ENCODE measurements around the gene XPO5. TPM values are rescaled to one million over a fixed set of nuclear protein-coding genes. Genes with fewer than 3 reads are reported as not detected.

The XPO5 gene
- total RNA-seq, 1 donor from 2014 or later, result 32.8 TPM

DNA sequence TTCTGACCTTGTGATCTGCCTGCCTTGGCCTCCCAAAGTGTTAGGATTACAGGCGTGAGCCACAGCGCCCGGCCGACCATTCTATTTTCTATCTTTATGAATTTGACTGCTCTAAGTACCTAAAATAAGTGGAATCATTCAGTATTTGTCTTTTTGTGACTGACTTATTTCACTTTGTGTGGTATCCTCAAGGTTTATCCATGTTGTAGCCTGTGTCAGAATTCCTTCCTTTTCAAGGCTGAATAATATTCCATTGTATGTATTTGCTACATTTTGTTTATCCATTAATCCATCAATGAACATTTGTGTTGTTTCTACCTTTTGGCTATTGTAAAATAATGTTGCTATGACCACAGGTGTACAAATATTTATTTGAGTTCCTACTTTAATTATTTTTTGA is 103.3 kb downstream of the XPO5 start:
- DNase-seq (ENCODE audit: low read depth, low spot score), result no peak

Other genes with a start within 250 kb of the XPO5 start
- gene ZNF318, start 206.4 kb downstream of the XPO5 start, total RNA-seq, result 5.6 and 6.7 TPM in 2 replicates
- gene ABCC10, start 148.5 kb downstream of the XPO5 start, total RNA-seq, result 15.0 and 21.7 TPM in 2 replicates
- gene DLK2, start 120.5 kb downstream of the XPO5 start, total RNA-seq, result 0.13 and 0.25 TPM in 2 replicates
- 8.9 and 9.2 TPM in 2 replicates for gene TJAP1, start 98.5 kb downstream of the XPO5 start, total RNA-seq
- gene LRRC73, start 65.7 kb downstream of the XPO5 start, total RNA-seq, result 0.14 and 0.20 TPM in 2 replicates
- 86.2 and 90.1 TPM in 2 replicates for gene YIPF3, start 59.1 kb downstream of the XPO5 start, total RNA-seq
- gene POLR1C, start 58.9 kb downstream of the XPO5 start, total RNA-seq, result 45.7 and 47.5 TPM in 2 replicates
- gene POLH, start 147 bp upstream of the XPO5 start, total RNA-seq, result 26.4 and 31.2 TPM in 2 replicates
- gene GTPBP2, start 53.2 kb upstream of the XPO5 start, total RNA-seq, result 38.5 and 40.5 TPM in 2 replicates
- gene MAD2L1BP, start 59.8 kb upstream of the XPO5 start, total RNA-seq, result 19.3 and 25.0 TPM in 2 replicates
- 0.32 and 0.40 TPM in 2 replicates for gene RSPH9, start 69.0 kb upstream of the XPO5 start, total RNA-seq
- 44.4 and 55.3 TPM in 2 replicates for gene MRPS18A, start 111.8 kb upstream of the XPO5 start, total RNA-seq
- gene VEGFA, start 194.2 kb upstream of the XPO5 start, total RNA-seq, result 15.5 and 19.8 TPM in 2 replicates